Activated naive CD4-positive, alpha-beta T cell treated with Interleukin-2 at 50 U/mL for 16 hours (primary cell): Measurements from ENCODE around the gene AATF.

Experiments used
- DNase-seq: peaks from one replicate; pipeline ENCODE4 v3.0.0-alpha.2; 2020

Gene AATF

DNA sequence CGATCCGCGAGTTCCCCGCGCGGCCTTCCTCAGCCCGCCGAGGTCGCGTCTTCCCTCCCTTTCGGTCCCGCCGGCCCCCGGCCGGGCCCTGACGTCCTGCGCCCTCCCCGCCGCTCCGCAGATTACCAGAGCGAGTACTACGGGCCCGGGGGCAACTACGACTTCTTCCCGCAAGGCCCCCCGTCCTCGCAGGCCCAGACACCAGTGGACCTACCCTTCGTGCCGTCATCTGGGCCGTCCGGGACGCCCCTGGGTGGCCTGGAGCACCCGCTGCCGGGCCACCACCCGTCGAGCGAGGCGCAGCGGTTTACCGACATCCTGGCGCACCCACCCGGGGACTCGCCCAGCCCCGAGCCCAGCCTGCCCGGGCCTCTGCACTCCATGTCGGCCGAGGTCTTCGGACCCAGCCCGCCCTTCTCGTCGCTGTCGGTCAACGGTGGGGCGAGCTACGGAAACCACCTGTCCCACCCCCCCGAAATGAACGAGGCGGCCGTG, 6.1 kb upstream of the AATF start:
- DNase-seq, result no peak

DNA sequence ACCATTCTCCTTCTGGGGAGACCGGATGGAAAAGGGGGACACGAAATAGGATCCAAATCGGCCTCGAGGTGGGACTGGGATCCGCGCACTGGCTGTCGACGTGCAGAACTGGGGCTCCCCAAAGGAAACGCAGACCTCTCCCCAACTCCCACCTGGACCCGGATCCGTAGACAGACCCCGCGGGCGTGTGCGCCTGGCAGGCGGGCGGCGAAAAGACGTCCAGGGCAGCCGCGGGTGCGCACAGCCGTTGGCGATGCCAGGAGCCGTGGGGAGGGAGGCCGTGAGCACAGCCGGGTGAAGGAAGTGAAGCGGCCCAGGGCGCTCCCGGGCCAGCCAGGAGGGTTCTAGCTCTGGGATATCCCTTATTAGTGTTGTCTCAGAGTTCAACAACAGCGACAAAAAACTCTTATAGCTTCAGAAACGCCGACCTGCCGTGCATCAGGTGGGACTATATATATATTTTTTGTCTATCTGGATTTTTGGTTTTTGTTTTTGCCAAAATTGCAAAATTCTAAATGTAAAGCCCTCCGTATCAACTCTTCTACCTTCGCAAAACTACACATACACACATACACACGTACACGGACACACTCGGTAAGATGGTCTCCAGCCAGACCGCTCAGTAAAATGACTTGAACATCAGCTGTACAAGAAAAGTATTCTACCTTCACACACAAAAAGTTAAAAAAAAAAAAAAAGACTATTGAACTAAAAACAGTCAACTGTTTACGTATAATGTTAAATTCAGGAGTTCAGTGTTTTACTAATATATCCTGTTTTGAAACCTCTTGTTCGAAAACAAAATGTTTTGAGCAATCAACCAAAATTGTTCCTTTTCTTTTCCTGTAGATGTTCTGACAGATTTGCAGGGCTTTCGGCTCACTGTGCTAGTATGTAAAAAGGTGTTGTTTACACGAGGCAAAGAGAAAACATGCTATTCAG, 5.2 kb upstream of the AATF start:
- no peak for DNase-seq

DNA sequence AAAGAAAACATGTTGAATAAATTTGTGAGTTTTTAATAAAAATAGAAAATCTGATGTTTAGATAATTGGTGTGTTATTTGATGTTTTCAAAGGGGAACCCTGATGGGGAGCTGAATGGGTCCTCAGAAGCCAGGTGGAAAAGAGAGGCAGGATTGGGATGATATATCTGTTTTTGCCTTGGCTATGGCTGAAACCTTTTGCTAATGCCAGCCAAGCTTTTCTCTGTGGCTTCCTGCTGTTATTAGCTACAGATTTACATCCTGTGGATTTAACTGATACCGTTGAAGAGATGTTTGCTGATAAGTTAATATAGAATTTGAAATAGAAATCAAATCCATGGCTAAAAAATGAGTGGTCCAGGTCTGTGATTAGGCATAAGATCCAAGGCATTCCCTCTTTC, 4.2 kb upstream of the AATF start:
- DNase-seq, result no peak

DNA sequence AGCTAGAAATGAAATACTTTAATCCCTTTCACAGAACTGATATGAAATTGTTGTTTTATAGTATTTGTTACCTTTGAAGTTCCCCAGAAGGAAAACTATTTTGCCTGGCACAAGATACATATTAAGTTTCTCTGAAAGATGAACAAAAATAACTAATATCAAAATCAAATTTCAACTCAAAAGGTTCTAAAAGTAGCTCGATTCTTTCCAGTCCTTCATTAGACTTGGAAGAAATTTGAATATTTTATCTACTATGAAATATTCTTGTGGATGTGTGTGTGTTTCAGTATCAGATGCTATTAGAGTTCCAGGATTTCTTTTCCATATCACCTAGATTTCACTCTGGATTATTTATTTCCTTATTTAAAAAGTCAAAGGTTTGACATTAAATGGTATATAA, 3.6 kb upstream of the AATF start:
- DNase-seq, result no peak

DNA sequence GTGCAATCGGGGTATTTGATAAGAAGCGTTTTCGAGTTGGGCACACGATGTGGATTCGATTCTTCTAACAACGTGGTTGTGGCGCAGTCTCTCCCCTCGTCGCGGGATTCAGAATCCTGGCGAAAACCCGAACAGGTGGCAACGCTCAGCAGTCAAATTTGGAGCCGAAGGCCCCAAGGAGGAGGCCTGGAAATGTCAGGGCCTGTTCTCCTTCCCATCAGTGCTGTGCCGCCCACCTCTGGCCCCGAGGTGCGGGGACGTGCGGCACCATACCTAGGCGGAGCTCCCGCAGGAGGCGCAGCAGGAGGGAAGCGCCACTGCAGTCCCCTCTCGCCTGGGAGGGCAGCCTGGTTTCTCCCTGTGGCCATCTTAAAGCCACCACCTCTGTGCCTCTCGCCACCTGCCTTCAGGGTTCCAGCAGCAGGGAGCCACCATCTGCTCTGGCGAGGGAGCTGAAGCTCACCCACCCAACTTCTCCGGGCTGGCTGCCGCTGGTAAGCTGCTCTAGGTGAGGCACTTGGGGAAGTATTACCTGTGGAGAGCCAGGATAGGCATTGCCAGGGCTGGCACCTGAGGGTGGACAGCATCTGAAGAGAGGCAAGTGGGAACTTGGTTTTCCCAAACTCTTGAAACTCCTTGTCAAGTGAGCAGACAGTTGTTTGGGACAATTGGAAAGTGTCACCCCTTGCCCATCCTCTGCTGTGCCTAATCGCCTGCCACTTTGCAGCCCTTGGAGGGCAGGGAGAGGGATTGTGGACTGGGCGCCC, 2.6 kb upstream of the AATF start:
- no peak for DNase-seq

DNA sequence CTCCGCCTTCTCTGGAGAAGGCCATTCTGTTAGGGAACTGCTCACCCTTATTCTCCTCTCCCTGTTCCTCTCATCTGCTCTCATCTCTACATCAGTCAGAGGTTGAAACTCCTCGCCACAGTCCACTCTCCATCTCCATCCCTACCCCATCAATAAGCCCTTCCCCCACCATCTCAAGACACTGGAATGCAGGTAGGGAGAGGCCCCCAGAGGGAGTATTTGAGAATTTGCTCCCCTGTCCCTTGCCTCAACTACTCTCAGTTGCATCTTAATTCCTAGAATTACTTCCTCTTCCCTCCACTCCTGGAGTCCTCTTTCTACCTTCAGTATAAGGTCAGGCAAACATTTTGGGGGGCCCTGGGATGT, 2.0 kb upstream of the AATF start:
- no peak for DNase-seq

DNA sequence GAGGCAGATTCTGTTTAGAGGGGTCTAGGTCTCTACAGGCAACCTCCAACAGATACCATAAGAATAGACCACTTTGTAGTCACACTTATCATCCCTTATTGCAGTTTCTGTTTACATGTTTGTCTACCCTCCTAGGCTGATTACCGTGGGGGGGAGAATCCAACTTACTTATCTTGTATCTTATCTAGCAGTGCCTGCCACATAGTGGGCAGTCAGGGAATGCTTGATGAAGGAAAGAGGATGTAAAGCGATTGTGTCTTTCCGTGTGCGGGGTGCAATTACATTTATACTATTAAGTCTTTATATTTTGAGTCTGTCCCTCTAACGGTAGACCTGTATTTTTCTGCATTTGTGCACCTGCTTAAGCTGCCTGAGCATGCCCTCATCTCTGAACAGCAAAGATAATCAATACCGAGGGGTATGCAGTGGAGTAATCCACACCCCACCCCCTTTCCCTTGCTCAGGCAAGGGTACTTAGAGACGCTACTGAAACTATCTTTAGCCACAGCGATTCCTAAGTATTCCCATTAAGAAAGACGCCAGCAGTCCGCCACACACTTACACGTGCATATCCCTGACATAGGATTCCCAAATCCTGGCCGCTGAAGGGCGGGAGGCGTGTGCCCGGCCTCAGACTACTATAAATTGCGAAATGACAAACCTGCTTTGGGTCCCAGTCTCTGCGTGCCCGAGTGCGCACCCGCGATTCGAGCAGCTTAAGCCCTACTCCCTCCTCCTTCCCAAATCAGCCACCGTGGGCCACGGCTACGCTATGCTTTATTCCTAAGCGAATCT, 635 bp upstream of the AATF start:
- no peak for DNase-seq

DNA sequence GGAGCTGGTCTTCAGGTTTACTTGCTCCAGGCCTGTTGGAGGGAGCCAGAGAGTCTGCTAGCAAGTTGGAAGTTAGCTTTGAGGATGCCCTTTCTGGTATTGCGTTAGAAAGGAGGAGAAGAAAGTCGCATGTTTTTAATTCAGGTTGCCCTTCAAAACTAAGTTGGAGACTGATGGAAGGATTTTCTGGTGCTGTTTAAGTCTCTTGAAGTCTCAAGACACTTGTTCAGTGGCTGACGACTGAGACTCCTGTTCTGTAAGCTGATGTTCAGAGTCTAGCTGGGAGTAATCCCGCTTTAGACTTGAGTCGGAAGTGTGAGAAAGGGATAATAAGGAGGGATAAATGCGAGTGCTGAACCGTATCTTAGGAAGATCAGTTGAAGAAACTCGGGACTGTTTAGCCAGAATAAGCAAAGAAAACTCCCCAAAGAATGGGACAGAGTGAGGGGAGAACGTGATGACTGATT, 740 bp downstream of the AATF start:
- no peak for DNase-seq

DNA sequence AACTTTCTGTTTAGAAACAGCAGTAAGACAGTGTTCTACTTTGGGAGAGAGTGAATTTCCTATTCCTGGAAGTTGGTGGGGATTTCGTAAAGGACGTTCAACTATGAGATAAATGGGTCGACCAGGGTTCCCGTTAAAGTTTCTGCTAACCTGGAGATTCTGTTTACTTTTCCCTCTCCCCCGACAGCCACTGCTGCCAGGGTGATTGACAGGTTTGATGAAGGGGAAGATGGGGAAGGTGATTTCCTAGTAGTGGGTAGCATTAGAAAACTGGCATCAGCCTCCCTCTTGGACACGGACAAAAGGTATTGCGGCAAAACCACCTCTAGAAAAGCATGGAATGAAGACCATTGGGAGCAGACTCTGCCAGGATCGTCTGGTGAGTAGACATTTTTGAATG, 1.3 kb downstream of the AATF start:
- DNase-seq, result no peak

DNA sequence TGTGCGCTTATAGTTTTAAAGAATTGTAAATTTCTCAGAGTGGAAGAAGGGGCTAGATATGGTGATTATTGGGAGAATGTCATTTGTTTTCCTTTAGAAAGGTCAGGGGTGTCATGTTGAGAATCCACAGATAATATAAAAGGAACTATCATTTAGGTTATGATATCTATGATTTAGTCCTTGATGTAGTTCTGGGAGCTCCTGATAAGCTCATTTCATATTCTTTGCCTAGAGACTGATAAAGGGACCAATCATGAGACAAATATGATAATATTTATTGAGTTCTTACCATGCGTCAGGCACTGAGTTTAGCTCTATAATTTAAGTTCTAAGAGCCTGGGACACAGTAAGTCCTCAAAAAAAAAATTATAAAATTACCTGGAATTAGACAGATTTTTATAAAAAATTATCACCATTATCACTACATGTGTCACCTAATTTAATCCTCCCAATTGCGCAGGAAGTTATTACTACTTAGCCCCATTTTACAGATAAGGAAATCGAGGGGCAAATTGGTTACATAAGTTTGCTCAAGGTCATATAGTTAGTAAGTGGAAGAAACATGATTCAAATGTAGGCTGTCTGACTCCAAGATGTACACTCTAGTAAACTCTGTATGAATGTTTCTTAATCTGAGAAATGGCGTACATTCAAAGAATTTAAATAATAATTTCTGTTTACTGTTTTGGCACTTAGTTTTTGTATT, 2.5 kb downstream of the AATF start:
- DNase-seq, result no peak

DNA sequence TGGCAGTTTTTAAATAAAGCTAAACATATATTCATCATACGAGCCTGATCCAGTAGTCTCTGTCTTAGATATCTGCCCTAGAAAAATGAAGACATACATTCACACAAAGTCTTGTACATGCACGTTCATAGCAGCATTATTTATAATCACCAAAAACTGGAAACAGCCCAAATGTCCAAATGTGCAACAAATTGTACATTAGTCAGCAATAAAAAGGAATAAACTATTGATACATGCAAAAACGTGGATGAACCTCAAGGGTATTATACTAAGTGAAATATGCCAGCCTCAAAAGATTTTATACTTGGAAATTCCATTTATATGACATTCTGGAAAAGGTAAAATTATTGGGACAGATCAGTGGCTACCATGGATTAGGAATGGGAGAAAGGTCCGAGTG, 22.8 kb downstream of the AATF start:
- DNase-seq, result no peak

DNA sequence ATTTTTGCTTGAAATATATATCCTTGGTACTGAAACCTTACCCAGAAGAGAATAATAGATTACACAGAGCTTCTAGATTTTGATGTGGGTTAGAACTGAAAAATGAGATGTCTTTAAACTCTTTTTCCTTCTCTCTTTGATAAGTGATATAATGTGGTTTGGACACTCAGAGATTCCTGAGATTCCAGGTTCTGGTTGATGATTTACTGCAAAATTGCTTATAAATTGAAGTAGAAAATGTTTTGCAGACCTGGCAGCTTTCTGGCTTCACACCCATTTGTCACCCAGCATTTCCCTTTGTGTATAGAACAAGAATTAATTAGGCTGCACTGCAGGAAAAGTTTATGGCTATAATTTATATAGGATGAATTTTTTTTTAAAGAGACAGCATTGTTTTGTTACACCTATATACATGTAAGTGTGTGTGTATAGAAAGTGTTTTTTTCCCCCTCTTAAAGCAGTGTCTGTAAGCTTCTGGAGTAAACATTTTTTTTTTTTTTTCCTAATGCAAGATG, 23.5 kb downstream of the AATF start:
- DNase-seq, result no peak

DNA sequence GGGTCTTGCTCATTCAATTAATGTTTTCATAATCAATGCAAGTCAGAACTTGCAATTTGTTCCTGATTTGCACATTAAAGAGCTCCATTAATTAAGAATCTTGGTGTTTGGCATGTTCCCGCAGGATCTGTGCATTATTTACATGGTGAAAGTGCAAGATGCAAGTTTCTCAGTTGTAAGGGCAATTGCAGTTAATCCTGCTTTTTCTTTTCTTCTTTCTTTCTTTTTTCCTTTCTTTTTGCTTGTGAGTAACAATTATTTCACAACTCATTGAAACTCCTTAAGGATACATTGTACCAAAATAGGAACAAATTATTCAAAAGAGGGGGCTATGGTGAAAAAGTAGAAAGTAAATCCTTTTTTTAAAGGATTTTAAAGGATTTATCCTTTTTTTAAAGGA, 24.2 kb downstream of the AATF start:
- DNase-seq, result no peak

DNA sequence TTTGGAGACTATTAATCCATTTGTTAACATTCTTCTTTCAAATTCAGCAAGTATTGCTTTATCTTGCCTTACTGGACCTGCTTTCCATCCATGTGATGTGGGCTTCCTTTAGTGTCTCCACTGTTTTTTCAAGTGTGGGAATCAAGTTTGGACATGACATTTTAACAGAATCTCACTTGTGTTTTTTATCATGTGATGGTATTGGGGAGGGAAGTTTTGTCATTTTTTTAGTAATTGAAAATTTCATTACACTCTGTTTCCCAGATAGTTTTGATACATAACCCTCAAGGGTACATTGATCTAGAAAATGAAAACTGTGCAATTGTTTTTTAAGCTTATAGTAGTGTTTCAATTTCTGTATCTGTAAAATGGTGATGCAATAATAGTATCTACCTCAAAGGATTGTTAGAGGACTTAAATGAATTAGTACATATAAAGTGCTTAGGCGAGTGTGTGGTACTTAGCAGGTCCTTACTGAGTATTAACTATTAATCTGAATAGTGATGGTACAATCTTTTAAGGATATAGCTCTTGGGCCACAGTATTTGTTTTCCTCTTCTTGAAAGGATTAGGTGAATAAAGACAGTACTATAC, 27.3 kb downstream of the AATF start:
- DNase-seq, result no peak

DNA sequence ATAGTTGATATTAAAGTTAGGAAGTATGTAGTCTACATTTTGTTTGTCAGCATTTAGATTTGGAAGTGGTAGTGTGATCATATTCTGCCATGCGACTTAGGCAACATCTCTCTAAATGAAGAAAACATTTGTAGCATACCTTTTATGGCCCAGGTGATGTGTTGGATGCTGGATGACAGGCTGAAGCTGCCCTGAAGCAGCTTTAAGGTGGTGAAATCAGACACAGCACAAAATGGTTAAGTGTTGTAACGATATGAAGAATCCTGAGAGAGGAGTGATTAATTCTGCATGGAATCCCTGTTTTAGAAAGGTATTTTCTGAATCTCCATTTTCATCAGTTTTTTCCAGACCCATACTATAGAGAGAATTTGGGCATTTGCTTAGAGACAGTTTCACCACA, 28.3 kb downstream of the AATF start:
- DNase-seq, result no peak

DNA sequence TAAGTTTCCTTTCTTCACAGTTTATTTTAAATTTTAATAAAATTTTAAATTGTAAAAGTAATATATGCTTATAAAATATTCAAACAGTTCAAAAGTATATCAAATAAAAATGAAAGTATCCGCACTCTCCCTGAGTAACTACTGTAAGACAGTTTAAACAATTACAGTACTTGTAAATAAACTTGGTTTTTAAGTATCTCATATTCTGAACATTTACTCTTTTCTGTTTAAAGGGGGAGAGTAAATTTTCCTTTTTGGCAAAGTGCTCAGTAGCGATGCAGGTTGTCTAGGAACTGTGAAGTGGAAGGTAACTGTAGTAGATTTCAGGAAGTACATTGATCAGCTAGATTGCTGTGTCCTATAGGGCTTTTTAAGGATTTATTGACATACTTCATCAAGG, 28.8 kb downstream of the AATF start:
- no peak for DNase-seq

DNA sequence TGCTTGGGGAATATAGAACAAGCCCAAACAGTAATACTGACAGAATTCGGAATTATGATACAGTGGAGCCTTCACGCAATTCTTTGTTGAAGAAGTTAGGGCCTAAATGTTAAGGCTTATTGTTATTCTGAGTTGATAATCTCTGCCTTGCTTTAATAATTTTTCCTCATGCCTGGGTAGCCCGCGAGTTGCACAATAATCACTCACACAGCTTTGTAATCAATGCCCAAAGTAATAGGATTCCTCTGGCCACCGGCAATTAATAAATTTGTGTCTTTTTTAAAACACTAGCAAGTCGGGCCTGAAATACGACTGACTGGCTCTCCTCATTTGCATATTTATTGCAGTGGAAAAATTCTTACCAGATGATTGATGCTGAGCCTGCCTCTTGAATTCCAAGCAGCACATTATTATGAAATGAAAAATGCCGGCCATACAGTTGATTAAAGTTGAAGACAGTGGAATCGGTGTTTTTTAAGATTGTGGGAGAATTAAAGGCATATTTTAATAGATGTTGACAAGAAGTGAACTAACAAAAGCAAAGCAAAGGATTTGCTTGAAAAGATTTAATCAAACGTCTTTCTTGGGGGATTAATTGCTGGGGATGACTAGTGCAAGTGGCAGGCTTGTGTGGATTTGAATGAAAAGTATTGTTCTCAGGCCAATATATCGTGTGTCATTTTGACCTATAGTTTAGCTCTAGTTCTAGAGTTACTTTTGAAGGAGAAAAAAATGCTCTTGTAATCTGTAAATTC, 30.2 kb downstream of the AATF start:
- no peak for DNase-seq

DNA sequence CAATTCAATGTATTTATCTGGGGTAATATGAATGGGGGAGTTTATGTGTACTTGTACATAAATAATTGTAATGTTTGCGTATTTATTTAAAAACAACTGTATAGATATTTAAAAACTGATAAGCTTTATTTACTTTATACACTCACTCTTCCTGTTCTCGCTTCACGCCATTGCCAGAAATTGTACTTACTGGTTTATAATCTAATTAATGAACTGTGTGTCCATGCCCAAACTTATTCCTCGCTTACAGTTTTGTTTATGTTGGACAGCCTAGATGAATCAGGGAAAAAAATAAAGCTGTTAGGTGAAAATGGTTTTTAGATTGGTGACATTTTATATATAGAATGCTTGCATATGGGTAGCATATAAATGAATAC, 30.8 kb downstream of the AATF start:
- DNase-seq, result no peak

DNA sequence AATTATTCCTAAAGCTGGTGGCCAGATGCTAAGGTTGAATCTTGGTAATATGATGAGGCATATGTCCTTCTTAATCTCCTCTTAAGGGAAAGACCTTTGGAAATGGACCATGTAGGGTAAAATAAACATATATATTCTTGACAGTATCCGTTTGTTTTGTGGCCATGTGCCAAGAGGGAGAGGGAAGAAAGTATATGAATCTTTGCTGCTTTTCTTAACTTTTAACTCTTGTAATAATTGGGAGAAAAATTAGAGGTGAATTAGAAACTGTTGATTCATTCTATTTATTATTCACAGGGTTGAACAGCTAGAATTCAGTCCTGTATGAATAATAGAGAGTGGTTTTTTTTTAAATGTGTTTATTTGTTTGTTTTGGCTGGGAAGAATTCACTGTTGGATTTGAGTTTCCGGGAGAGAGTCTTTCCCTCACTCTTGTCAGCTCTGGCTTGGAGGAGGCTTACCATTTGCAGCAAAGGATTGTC, 31.6 kb downstream of the AATF start:
- DNase-seq, result no peak

DNA sequence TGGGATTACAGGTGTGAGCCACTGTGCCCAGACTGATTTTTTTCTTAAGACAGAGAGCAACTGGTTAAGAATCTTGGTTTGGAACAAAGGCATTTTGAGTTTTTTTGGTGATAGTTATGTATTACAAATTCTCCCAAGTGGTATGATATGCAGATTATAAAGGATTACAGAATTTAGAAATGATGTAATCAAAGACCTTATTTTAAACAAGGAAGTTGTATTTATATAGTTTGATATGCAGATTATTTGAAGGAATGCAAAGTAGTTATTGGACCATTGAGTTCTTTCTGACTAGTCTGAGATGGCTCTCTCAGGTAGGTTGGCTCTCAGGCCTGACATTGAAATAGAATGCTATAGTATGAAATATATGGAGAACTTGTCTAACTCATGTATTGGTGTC, 34.9 kb downstream of the AATF start:
- no peak for DNase-seq

DNA sequence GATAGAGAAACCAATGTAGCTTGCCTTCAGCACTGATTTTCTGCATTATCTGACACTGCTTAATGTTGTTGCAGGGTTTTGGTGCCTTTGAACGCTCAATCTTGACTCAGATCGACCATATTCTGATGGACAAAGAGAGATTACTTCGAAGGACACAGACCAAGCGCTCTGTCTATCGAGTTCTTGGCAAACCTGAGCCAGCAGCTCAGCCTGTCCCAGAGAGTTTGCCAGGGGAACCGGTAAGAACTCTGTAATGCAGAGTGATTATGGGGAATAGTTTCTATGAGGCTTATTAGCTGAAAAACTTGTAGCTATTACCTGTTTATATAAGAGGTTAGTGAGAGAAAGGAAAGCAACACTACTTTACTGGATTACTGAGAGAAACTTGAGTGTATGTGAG, 40.4 kb downstream of the AATF start:
- DNase-seq, result no peak
